ENCODE results near the gene HIGD1A.

- TF ChIP-seq, protein P1, sequence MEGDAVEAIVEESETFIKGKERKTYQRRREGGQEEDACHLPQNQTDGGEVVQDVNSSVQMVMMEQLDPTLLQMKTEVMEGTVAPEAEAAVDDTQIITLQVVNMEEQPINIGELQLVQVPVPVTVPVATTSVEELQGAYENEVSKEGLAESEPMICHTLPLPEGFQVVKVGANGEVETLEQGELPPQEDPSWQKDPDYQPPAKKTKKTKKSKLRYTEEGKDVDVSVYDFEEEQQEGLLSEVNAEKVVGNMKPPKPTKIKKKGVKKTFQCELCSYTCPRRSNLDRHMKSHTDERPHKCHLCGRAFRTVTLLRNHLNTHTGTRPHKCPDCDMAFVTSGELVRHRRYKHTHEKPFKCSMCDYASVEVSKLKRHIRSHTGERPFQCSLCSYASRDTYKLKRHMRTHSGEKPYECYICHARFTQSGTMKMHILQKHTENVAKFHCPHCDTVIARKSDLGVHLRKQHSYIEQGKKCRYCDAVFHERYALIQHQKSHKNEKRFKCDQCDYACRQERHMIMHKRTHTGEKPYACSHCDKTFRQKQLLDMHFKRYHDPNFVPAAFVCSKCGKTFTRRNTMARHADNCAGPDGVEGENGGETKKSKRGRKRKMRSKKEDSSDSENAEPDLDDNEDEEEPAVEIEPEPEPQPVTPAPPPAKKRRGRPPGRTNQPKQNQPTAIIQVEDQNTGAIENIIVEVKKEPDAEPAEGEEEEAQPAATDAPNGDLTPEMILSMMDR (IDR thresholded peaks at IDR 0.05; ENCODE audit: insufficient read depth, low read length, poor library complexity, severe bottlenecking): no peak
- TF ChIP-seq EZH2phosphoT487 (conservative IDR thresholded peaks at IDR 0.05; ENCODE audit: low read length): no peak
Observed at GRCh38 chr3:42805141-42805821, 991 bp upstream of the HIGD1A start.
